ENCODE measurements around the gene AURKAIP1. TPM values are rescaled to one million over a fixed set of nuclear protein-coding genes. Genes with fewer than 3 reads are reported as not detected.

AURKAIP1 gene
- total RNA-seq: 67.6 and 68.1 TPM in 2 replicates

GRCh38 chr1:1374929-1375662 lies at the start of gene AURKAIP1:
AURKAIP1 (minus strand) TSS chr1:1375207; CDS start chr1:1374756, 451 bp downstream.

GRCh38 chr1:1421147-1421906 lies 46.3 kb upstream of the AURKAIP1 start, which contains the start of gene ANKRD65:
ANKRD65 (minus strand) TSS chr1:1421276; CDS start chr1:1421005, 271 bp downstream.

GRCh38 chr1:1406821-1407635 lies 32.0 kb upstream of the AURKAIP1 start, which contains the start of gene MRPL20:
MRPL20 (minus strand) TSS chr1:1407293; CDS start chr1:1407217, 76 bp downstream.

GRCh38 chr1:1399187-1399871 lies 24.3 kb upstream of the AURKAIP1 start, which contains the start of gene CCNL2:
CCNL2 (minus strand) TSS chr1:1399335; CDS start chr1:1399306, 29 bp downstream.

GRCh38 chr1:1358433-1359271 lies 16.4 kb downstream of the AURKAIP1 start, which contains the start of gene MXRA8:
MXRA8 (minus strand) TSS chr1:1358555; CDS start chr1:1358504, 51 bp downstream.

GRCh38 chr1:1349256-1350012 lies 25.6 kb downstream of the AURKAIP1 start, which contains the start of gene DVL1:
DVL1 (minus strand) TSS chr1:1349418; CDS start chr1:1349065, 353 bp downstream.

GRCh38 chr1:1331068-1331965 lies 43.7 kb downstream of the AURKAIP1 start, which contains the start of gene TAS1R3:
TAS1R3 (plus strand) TSS chr1:1331280; CDS start chr1:1331346, 66 bp downstream.

GRCh38 chr1:1324524-1325287 lies 50.3 kb downstream of the AURKAIP1 start, which contains the start of the genes CPTP and INTS11:
CPTP (plus strand) TSS chr1:1324802; CDS start chr1:1326911, 2,109 bp downstream.
INTS11 (minus strand) TSS chr1:1324660; CDS start chr1:1324608, 52 bp downstream.

Other genes with a start within 250 kb of the AURKAIP1 start
- not detected in 2 replicates for gene TTLL10, start 201.3 kb downstream of the AURKAIP1 start, total RNA-seq
- gene TNFRSF18, start 168.6 kb downstream of the AURKAIP1 start, total RNA-seq: 0.11 TPM in 1 of 2 replicates, not detected in the other
- gene TNFRSF4, start 161.1 kb downstream of the AURKAIP1 start, total RNA-seq: 1.2 and 1.7 TPM in 2 replicates
- 79.1 and 94.0 TPM in 2 replicates for gene SDF4, start 143.2 kb downstream of the AURKAIP1 start, total RNA-seq
- gene B3GALT6, start 143.0 kb downstream of the AURKAIP1 start, total RNA-seq: 21.3 and 23.4 TPM in 2 replicates
- gene C1QTNF12, start 128.5 kb downstream of the AURKAIP1 start, total RNA-seq: 0.09 and 0.22 TPM in 2 replicates
- gene UBE2J2, start 101.4 kb downstream of the AURKAIP1 start, total RNA-seq: 27.4 and 32.7 TPM in 2 replicates
- 0.22 and 0.26 TPM in 2 replicates for gene SCNN1D, start 94.8 kb downstream of the AURKAIP1 start, total RNA-seq
- gene ACAP3, start 67.3 kb downstream of the AURKAIP1 start, total RNA-seq: 14.3 and 14.4 TPM in 2 replicates
- gene PUSL1, start 66.6 kb downstream of the AURKAIP1 start, total RNA-seq: 7.3 and 8.6 TPM in 2 replicates
- gene INTS11, start 50.5 kb downstream of the AURKAIP1 start, total RNA-seq: 51.3 and 52.0 TPM in 2 replicates
- gene CPTP, start 50.4 kb downstream of the AURKAIP1 start, total RNA-seq: 11.7 and 14.0 TPM in 2 replicates
- 0.09 and 0.11 TPM in 2 replicates for gene TAS1R3, start 43.9 kb downstream of the AURKAIP1 start, total RNA-seq
- gene DVL1, start 25.8 kb downstream of the AURKAIP1 start, total RNA-seq: 31.0 and 35.3 TPM in 2 replicates
- gene MXRA8, start 16.7 kb downstream of the AURKAIP1 start, total RNA-seq: 0.09 and 0.98 TPM in 2 replicates
- gene CCNL2, start 24.1 kb upstream of the AURKAIP1 start, total RNA-seq: 68.4 and 96.8 TPM in 2 replicates
- gene MRPL20, start 32.1 kb upstream of the AURKAIP1 start, total RNA-seq: 86.6 and 91.1 TPM in 2 replicates
- 0.11 and 0.34 TPM in 2 replicates for gene ANKRD65, start 46.1 kb upstream of the AURKAIP1 start, total RNA-seq
- gene VWA1, start 60.5 kb upstream of the AURKAIP1 start, total RNA-seq: 4.2 and 13.1 TPM in 2 replicates
- gene ATAD3C, start 74.5 kb upstream of the AURKAIP1 start, total RNA-seq: 0.11 and 0.52 TPM in 2 replicates
- 12.4 and 20.0 TPM in 2 replicates for gene ATAD3B, start 96.6 kb upstream of the AURKAIP1 start, total RNA-seq
- 13.1 and 19.4 TPM in 2 replicates for gene ATAD3A, start 137.0 kb upstream of the AURKAIP1 start, total RNA-seq
- gene TMEM240, start 165.4 kb upstream of the AURKAIP1 start, total RNA-seq: 1.2 TPM in 2 replicates
- gene SSU72, start 199.7 kb upstream of the AURKAIP1 start, total RNA-seq: 54.4 and 54.6 TPM in 2 replicates
- 0.60 and 0.65 TPM in 2 replicates for gene FNDC10, start 224.9 kb upstream of the AURKAIP1 start, total RNA-seq
- 33.8 and 35.0 TPM in 2 replicates for gene MIB2, start 240.3 kb upstream of the AURKAIP1 start, total RNA-seq